OCI-LY3 (cell line): ENCODE results near the gene EML4.

ENCODE experiments used
- H2AFZ ChIP-seq: fragments of 200-600, 300-600 bp; shearing (Covaris generic); 2 replicates; pipeline ENCODE4 v1.6.0; 2014; ENCODE audit warnings: antibody characterized with exemption, low read depth, low read length
- H3K27ac ChIP-seq: fragments of 200-600, 300-600 bp; sonication (generic); 2 replicates; pipeline ENCODE4 v1.5.1; 2014; ENCODE audit warnings: mild to moderate bottlenecking, low read length, moderate library complexity, mixed read lengths
- H3K27me3 ChIP-seq: fragments of 200-600, 300-600 bp; sonication (generic); 2 replicates; pipeline ENCODE4 v1.6.1; 2014; ENCODE audit warnings: low read depth, low read length, mixed read lengths
- H3K36me3 ChIP-seq: fragments of 200-600, 300-600 bp; sonication (generic); replicated peaks from 2 replicates; pipeline ENCODE3; 2014; ENCODE audit warnings: low read depth, low read length, mixed read lengths
- H3K4me1 ChIP-seq: fragments of 300-600, 200-600 bp; sonication (generic); 2 replicates; pipeline ENCODE4 v1.6.1; 2014; ENCODE audit warnings: low read length, mixed read lengths
- H3K4me2 ChIP-seq: fragments of 200-600, 300-600 bp; sonication (generic); 2 replicates; pipeline ENCODE4 v1.6.1; 2014; ENCODE audit warnings: low read length, mixed read lengths
- H3K4me3 ChIP-seq: fragments of 300-600, 200-600 bp; sonication (generic); 2 replicates; pipeline ENCODE4 v1.5.1; 2014; ENCODE audit warnings: antibody characterized with exemption, mild to moderate bottlenecking, low read length, moderate library complexity
- H3K79me2 ChIP-seq: fragments of 300-600, 200-600 bp; shearing (Covaris generic); 2 replicates; pipeline ENCODE4 v1.6.1; 2014; ENCODE audit warnings: mild to moderate bottlenecking, low read length, mixed read lengths
- H3K9ac ChIP-seq: fragments of 300-600, 200-600 bp; shearing (Covaris generic); 2 replicates; pipeline ENCODE4 v1.6.0; 2014; ENCODE audit warnings: mild to moderate bottlenecking, low read length, moderate library complexity
- H3K9me3 ChIP-seq: fragments of 200-600, 300-600 bp; shearing (Covaris generic); 2 replicates; pipeline ENCODE4 v1.6.1; 2014; ENCODE audit warnings: low read length, mixed read lengths; ENCODE audit not compliant: insufficient read depth
- H4K20me1 ChIP-seq: fragments of 200-600, 300-600 bp; sonication (generic); 2 replicates; pipeline ENCODE4 v1.6.1; 2016; ENCODE audit warnings: low read length, mixed read lengths; ENCODE audit not compliant: insufficient read depth
- EZH2phosphoT487 ChIP-seq: fragments of 200-600 bp; shearing (Covaris generic); IDR thresholded peaks from 2 replicates; pipeline ENCODE4 v1.6.1; 2018; ENCODE audit warnings: antibody characterized with exemption, mixed run types, low read depth
- TF ChIP-seq, protein P1 (sequence below): fragments of 200-600, 300-600 bp; sonication (generic); IDR thresholded peaks from 2 replicates; pipeline ENCODE4 v1.5.1; 2014; ENCODE audit warnings: antibody characterized with exemption, low read length, low read depth

EML4 gene

DNA sequence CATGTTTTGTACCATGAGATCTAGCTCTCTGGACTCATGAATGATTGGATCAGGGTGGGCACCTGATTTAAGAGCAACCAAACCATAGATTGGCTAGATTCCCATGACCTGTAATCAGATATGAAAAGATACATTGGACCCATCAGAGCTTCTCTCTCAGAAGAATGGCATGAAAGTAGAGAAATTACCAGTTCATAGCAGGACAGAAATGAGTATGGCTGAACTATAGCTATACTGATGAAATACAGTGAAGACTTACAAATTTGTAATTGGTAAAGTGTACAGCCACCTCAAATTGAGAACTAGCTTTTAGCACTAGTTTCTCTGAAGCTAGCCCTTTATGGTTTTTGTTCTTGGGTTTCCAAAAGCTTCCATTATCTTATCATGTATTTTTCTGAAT is 19.0 kb upstream of the EML4 start:
- TF ChIP-seq EZH2phosphoT487, result no peak
- TF ChIP-seq, protein P1, sequence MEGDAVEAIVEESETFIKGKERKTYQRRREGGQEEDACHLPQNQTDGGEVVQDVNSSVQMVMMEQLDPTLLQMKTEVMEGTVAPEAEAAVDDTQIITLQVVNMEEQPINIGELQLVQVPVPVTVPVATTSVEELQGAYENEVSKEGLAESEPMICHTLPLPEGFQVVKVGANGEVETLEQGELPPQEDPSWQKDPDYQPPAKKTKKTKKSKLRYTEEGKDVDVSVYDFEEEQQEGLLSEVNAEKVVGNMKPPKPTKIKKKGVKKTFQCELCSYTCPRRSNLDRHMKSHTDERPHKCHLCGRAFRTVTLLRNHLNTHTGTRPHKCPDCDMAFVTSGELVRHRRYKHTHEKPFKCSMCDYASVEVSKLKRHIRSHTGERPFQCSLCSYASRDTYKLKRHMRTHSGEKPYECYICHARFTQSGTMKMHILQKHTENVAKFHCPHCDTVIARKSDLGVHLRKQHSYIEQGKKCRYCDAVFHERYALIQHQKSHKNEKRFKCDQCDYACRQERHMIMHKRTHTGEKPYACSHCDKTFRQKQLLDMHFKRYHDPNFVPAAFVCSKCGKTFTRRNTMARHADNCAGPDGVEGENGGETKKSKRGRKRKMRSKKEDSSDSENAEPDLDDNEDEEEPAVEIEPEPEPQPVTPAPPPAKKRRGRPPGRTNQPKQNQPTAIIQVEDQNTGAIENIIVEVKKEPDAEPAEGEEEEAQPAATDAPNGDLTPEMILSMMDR, result no peak
- no peaks in the 10 kb centered on the region for H4K20me1 ChIP-seq
- H3K4me2 ChIP-seq, result no peak overlapping the region
- no peak overlapping the region for H3K4me3 ChIP-seq
- no peaks in the 10 kb centered on the region for H3K9me3 ChIP-seq
- H3K36me3 ChIP-seq, result no peaks in the 10 kb centered on the region
- no peaks in the 10 kb centered on the region for H3K4me1 ChIP-seq
- H2AFZ ChIP-seq, result no peak overlapping the region
- no peak overlapping the region for H3K27ac ChIP-seq
- no peak overlapping the region for H3K9ac ChIP-seq
- H3K27me3 ChIP-seq, result no peaks in the 10 kb centered on the region
- H3K79me2 ChIP-seq, result no peaks in the 10 kb centered on the region

DNA sequence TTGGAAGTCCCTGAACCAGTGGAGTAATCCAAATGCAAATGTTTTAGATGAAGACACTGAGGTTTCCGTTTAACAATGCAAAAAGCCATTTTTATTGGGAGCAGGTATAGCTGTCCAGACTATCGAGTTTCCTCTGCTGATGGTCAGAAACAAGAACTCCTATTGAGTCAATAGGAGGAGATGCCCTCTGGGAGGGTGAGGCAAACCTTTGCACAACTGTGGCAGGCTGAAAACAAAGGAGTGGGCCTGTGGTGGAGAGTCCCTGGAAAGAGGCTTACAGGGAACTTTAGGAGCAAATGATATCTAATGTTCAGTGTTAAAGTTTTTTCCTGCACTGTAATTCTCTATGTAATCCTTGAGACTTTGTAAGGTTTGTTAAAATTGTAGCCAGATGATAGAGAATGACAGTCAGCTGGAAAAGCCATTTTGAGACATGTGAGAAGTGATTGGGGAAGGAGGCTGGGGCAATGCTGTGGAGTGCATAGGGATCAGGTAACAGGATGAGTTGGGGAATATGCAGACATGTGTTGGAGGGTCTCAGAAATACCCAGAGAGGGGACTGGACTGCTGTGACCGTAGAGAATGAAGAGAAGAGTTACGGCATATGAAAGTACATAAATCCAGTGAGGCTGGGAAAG is 15.1 kb upstream of the EML4 start:
- Histone ChIP-seq H3K4me2 (no peak overlapping the region), H2AFZ (no peak overlapping the region), H3K36me3 (no peaks in the 10 kb centered on the region)

DNA sequence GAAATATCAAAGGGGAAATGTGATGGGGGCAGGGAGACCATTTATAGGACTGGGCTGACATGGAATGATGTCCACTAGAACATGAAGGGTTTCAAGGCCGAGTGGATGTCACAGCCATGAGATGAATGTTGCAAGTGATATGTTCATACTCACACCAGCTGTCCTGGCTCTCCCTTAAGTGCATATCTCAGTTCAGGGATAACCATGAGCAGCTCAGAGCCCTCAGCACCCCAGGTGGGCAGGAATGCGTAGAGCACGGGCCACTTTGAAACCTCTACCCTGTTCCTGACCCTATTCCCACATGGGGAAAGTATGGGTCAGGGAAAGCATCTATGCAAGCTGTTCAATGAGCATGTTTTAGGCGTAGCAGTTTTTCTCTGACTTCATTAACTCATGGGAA is 12.4 kb upstream of the EML4 start:
- Histone ChIP-seq H3K27ac (no peak overlapping the region), H3K4me1 (no peaks in the 10 kb centered on the region), H3K36me3 (no peaks in the 10 kb centered on the region), H2AFZ (no peak overlapping the region), H3K9ac (no peak overlapping the region), H4K20me1 (no peaks in the 10 kb centered on the region), H3K9me3 (no peaks in the 10 kb centered on the region), H3K4me2 (no peak overlapping the region), H3K4me3 (no peak overlapping the region), H3K79me2 (no peaks in the 10 kb centered on the region), H3K27me3 (no peaks in the 10 kb centered on the region)
- TF ChIP-seq, protein P1, result no peak
- TF ChIP-seq EZH2phosphoT487, result no peak

More for the DNA sequence above, 15.1 kb upstream of the EML4 start:
- no peak overlapping the region for H3K9ac ChIP-seq
- H3K27ac ChIP-seq, result no peak overlapping the region
- no peaks in the 10 kb centered on the region for H3K4me1 ChIP-seq
- H4K20me1 ChIP-seq, result no peaks in the 10 kb centered on the region
- no peaks in the 10 kb centered on the region for H3K79me2 ChIP-seq
- no peak overlapping the region for H3K4me3 ChIP-seq
- no peaks in the 10 kb centered on the region for H3K27me3 ChIP-seq
- no peaks in the 10 kb centered on the region for H3K9me3 ChIP-seq
- TF ChIP-seq, protein P1, result no peak
- no peak for TF ChIP-seq EZH2phosphoT487

DNA sequence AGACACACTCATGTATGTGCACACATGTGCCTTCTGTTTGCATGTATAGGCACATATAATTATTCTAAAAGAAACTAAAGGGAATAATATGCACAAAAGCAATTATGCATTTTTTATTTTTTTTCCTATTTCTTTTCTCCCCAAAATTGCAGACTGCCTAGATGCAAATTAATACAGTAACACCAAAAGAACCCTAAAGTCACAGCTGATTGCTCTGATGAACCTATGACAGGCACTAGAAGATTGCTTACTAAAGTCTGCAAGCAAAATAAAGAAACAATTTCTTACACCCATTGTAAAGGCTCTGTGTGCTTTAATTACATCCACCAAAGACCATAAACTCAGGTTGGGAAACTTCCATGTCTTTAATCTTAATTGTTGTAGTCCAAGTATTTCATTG is 7.7 kb upstream of the EML4 start:
- Histone ChIP-seq H3K9me3 (no peaks in the 10 kb centered on the region), H3K4me1 (no peaks in the 10 kb centered on the region), H4K20me1 (no peaks in the 10 kb centered on the region), H3K4me3 (no peak overlapping the region), H3K79me2 (no peaks in the 10 kb centered on the region), H3K9ac (no peak overlapping the region), H3K36me3 (no peaks in the 10 kb centered on the region), H3K27me3 (no peaks in the 10 kb centered on the region), H2AFZ (no peak overlapping the region), H3K27ac (no peak overlapping the region), H3K4me2 (no peak overlapping the region)
- TF ChIP-seq, protein P1, result no peak
- no peak for TF ChIP-seq EZH2phosphoT487
